Endothelial cell (in vitro differentiated cells): ENCODE measurements around the gene CST7. TPM values are rescaled to one million over a fixed set of nuclear protein-coding genes. Genes with fewer than 3 reads are reported as not detected.
"Not testable (repeated sequence)": the region's sequence is repeated elsewhere in the genome, so short reads cannot be mapped to it uniquely, and the experiment has no call there.

ENCODE experiments used
- DNase-seq: peaks from one replicate; pipeline ENCODE4 v3.0.0; 2021; ENCODE audit warnings: low spot score
- H3K27ac Mint-ChIP-seq: one replicate; pipeline ENCODE4 v1.8.0; 2021; ENCODE audit warnings: mixed read lengths, inconsistent platforms; ENCODE audit not compliant: unreplicated experiment
- H3K27me3 Mint-ChIP-seq: one replicate; pipeline ENCODE4 v1.8.0; 2021; ENCODE audit warnings: mild to moderate bottlenecking, moderate library complexity, mixed read lengths, inconsistent platforms; ENCODE audit not compliant: unreplicated experiment
- H3K36me3 Mint-ChIP-seq: one replicate; pipeline ENCODE4 v1.8.0; 2021; ENCODE audit warnings: mild to moderate bottlenecking, low read depth, mixed read lengths, inconsistent platforms; ENCODE audit not compliant: unreplicated experiment
- H3K4me1 Mint-ChIP-seq: one replicate; pipeline ENCODE4 v1.8.0; 2021; ENCODE audit warnings: mild to moderate bottlenecking, mixed read lengths, inconsistent platforms; ENCODE audit not compliant: unreplicated experiment
- H3K4me3 Mint-ChIP-seq: one replicate; pipeline ENCODE4 v1.8.0; 2021; ENCODE audit warnings: mild to moderate bottlenecking, mixed read lengths, inconsistent platforms; ENCODE audit not compliant: unreplicated experiment
- H3K9me3 Mint-ChIP-seq: one replicate; pipeline ENCODE4 v1.8.0; 2021; ENCODE audit warnings: mixed read lengths, inconsistent platforms; ENCODE audit not compliant: unreplicated experiment
- CTCF ChIP-seq: fragments of 200-600 bp; sonication (generic); IDR thresholded peaks from one replicate; pipeline ENCODE4 v1.5.0; 2021; ENCODE audit warnings: antibody characterized with exemption; ENCODE audit not compliant: unreplicated experiment
- total RNA-seq: library from RNA; stranded (reverse); fragmentation: NEBNext Ultra II Directional; extraction: Animal tissue kit (Norgen Biotek cat#: 25700); gene quantifications from one replicate; pipeline ENCODE4 v1.2.1, GENCODE V29; 2021; ENCODE audit not compliant: unreplicated experiment

Gene CST7
- total RNA-seq, 1 donor from 2014 or later = not detected

- DNase-seq = no peak
- Mint-ChIP-seq H3K36me3 (peaks cover 14% of the 10 kb centered on the region), H3K9me3 (peaks cover 4% of the 10 kb centered on the region), H3K4me1 (no peaks in the 10 kb centered on the region), H3K27ac (no peak overlapping the region), H3K27me3 (peaks cover 7% of the 10 kb centered on the region), H3K4me3 (no peak overlapping the region)
- TF ChIP-seq CTCF = no peak
Measured at GRCh38 chr20:24938498-24938897, 10.6 kb upstream of the CST7 start.

GRCh38 chr20:24939036-24939435 lies 10.0 kb upstream of the CST7 start:
- Mint-ChIP-seq H3K27me3 (peaks cover 7% of the 10 kb centered on the region), H3K9me3 (peaks cover 4% of the 10 kb centered on the region), H3K36me3 (peaks cover 14% of the 10 kb centered on the region), H3K4me1 (no peaks in the 10 kb centered on the region), H3K27ac (no peak overlapping the region), H3K4me3 (no peak overlapping the region)
- no peak for TF ChIP-seq CTCF
- DNase-seq = no peak

GRCh38 chr20:24942679-24943078 lies 6.4 kb upstream of the CST7 start:
- TF ChIP-seq CTCF = no peak
- DNase-seq = no peak
- Mint-ChIP-seq H3K27me3 (peaks cover 4% of the 10 kb centered on the region), H3K4me3 (no peak overlapping the region), H3K4me1 (no peaks in the 10 kb centered on the region), H3K36me3 (peaks cover 9% of the 10 kb centered on the region), H3K9me3 (no peaks in the 10 kb centered on the region), H3K27ac (no peak overlapping the region)

- no peak for TF ChIP-seq CTCF
- Mint-ChIP-seq H3K4me3 (no peak overlapping the region), H3K4me1 (no peaks in the 10 kb centered on the region), H3K36me3 (peaks cover 9% of the 10 kb centered on the region), H3K27me3 (peaks cover 3% of the 10 kb centered on the region), H3K9me3 (no peaks in the 10 kb centered on the region), H3K27ac (no peak overlapping the region)
- no peak for DNase-seq
Measured at GRCh38 chr20:24943196-24943595, 5.9 kb upstream of the CST7 start.

- no peak overlapping the region for H3K4me3 Mint-ChIP-seq
- peaks cover 4% of the 10 kb centered on the region for H3K27me3 Mint-ChIP-seq
- peaks cover 9% of the 10 kb centered on the region for H3K36me3 Mint-ChIP-seq
- no peaks in the 10 kb centered on the region for H3K4me1 Mint-ChIP-seq
- no peak overlapping the region for H3K27ac Mint-ChIP-seq
- DNase-seq = no peak
- no peaks in the 10 kb centered on the region for H3K9me3 Mint-ChIP-seq
- TF ChIP-seq CTCF = no peak
Measured at GRCh38 chr20:24943731-24944130, 5.3 kb upstream of the CST7 start.

- not testable (repeated sequence) for H3K4me3 Mint-ChIP-seq, H3K36me3 Mint-ChIP-seq, H3K9me3 Mint-ChIP-seq, DNase-seq, H3K27me3 Mint-ChIP-seq, H3K4me1 Mint-ChIP-seq, H3K27ac Mint-ChIP-seq
Measured at GRCh38 chr20:24946376-24946775, 2.7 kb upstream of the CST7 start.

- H3K4me1 Mint-ChIP-seq, H3K4me3 Mint-ChIP-seq, DNase-seq, H3K27me3 Mint-ChIP-seq, H3K9me3 Mint-ChIP-seq, H3K27ac Mint-ChIP-seq, H3K36me3 Mint-ChIP-seq: not testable (repeated sequence)
Measured at GRCh38 chr20:24948396-24948938, 602 bp upstream of the CST7 start.
